ENCODE results near the gene CYSLTR2. TPM values are rescaled to one million over a fixed set of nuclear protein-coding genes. Genes with fewer than 3 reads are reported as not detected.

The CYSLTR2 gene, protein sequence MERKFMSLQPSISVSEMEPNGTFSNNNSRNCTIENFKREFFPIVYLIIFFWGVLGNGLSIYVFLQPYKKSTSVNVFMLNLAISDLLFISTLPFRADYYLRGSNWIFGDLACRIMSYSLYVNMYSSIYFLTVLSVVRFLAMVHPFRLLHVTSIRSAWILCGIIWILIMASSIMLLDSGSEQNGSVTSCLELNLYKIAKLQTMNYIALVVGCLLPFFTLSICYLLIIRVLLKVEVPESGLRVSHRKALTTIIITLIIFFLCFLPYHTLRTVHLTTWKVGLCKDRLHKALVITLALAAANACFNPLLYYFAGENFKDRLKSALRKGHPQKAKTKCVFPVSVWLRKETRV
- total RNA-seq = 10 to 100 TPM in 8 of 9 donors, under 1 TPM in 1; 0.50 to 41.6 (median 19.1) TPM
- polyA plus RNA-seq = 1 to 10 TPM; 1.9 to 8.3 (median 7.7) TPM
- long read RNA-seq, donor 1 = 0 reads
- long read RNA-seq, donor 2 = 0 reads
- long read RNA-seq, donor 3, full-length matches to known transcripts = 1 of 1 reads
- long read RNA-seq, donor 3, partial matches to known transcripts = 0 of 1 reads
- long read RNA-seq, donor 3, other reads (novel, unspliced or antisense) = 0 of 1 reads
- long read RNA-seq, donor 4, partial matches to known transcripts = 0 of 8 reads
- long read RNA-seq, donor 4, other reads (novel, unspliced or antisense) = 4 of 8 reads
- long read RNA-seq, donor 5, full-length matches to known transcripts = 1 of 1 reads
- long read RNA-seq, donor 5, partial matches to known transcripts = 0 of 1 reads
- long read RNA-seq, donor 5, other reads (novel, unspliced or antisense) = 0 of 1 reads
- long read RNA-seq, donor 6, full-length matches to known transcripts = 2 of 4 reads
- long read RNA-seq, donor 6, partial matches to known transcripts = 0 of 4 reads
- long read RNA-seq, donor 6, other reads (novel, unspliced or antisense) = 2 of 4 reads
- long read RNA-seq, donor 7 = 0 reads
- long read RNA-seq, donor 8, full-length matches to known transcripts = 1 of 1 reads
- long read RNA-seq, donor 8, partial matches to known transcripts = 0 of 1 reads
- long read RNA-seq, donor 8, other reads (novel, unspliced or antisense) = 0 of 1 reads
- long read RNA-seq, donor 9 = 0 reads
- long read RNA-seq, donor 10 = 0 reads

DNA sequence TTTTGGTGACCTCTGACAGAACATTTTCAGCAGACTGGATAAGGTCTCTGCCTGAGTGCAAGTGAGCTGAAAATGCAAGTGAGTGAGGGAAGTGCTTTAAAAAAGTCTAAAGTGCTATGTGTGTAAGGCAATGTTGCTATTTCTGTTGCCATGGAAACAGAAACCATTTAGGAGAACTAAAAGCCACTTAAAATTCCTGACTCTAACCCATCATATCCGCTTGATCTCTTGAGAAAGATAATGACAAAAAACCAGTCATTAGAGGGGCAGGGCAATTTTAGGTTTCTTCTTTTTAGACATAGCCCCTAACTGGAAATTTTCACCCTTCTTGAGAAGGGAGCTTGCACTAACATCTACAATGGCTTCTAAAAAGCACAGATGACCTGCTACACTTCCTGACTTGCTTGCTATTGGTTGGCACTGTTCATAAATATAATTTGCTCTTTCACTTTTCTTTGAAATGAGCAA lies at the start of gene CYSLTR2:
Gene CYSLTR2, plus strand, starts transcription at position 458 of the 468 bp plus-strand sequence. CDS start 52,889 bp downstream, outside the sequence.
- WGBS, 4 donors = 43 to 65% (median 54%) methylated on average over 1 of the region's 1 CpG
- H3K9me3 ChIP-seq (replicated peaks in 1 of 3) = no peaks in the 10 kb centered on the region
- peak within 1 kb of the TSS in 1 of 4 donors; percentile 11 for H3K4me3 ChIP-seq
- no peaks in the 10 kb centered on the region for H3K36me3 ChIP-seq (replicated peaks in 1 of 2)
- H3K4me1 ChIP-seq (replicated peaks in 1 of 2) = peaks cover 14 to 33% of the 10 kb centered on the region in 2 donors
- no peaks in the 10 kb centered on the region for H3K27me3 ChIP-seq
- H3K27ac ChIP-seq = peak within 1 kb of the TSS in 3 of 5 donors; percentile 6 to 54 (median 43)
- TF ChIP-seq, protein P1, sequence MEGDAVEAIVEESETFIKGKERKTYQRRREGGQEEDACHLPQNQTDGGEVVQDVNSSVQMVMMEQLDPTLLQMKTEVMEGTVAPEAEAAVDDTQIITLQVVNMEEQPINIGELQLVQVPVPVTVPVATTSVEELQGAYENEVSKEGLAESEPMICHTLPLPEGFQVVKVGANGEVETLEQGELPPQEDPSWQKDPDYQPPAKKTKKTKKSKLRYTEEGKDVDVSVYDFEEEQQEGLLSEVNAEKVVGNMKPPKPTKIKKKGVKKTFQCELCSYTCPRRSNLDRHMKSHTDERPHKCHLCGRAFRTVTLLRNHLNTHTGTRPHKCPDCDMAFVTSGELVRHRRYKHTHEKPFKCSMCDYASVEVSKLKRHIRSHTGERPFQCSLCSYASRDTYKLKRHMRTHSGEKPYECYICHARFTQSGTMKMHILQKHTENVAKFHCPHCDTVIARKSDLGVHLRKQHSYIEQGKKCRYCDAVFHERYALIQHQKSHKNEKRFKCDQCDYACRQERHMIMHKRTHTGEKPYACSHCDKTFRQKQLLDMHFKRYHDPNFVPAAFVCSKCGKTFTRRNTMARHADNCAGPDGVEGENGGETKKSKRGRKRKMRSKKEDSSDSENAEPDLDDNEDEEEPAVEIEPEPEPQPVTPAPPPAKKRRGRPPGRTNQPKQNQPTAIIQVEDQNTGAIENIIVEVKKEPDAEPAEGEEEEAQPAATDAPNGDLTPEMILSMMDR (IDR thresholded peaks at IDR 0.05) = no peak
- no peak for TF ChIP-seq POLR2A (IDR thresholded peaks at IDR 0.05)
- intact Hi-C loops (cut with DNase I) = no loop called here
- no peak for DNase-seq

DNA sequence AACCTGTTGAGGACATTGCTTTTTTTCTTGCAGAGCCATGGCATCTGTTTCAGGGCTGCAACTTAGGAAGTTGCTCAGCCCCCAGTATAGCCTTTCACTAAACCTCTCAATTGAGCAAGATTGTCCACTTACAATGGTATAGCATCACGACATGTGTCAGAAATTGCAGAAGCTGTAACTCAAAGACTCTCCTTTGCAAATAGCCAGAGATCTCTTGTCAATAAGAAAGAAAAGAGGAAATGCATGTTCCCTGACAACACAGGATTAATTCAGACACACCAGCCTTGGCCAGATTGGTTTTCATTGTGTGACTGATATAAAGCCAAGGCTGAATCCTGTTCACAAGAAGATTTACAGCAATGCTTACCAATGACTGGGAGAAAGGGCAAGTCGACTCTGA lies 38.7 kb upstream of the CYSLTR2 start:
- intact Hi-C loops (cut with DNase I) = loop anchor here in 1 of 2 donors (10.0 kb wide), 1 partner anchor 130 kb away; no protein-coding TSS in a partner anchor
- Histone ChIP-seq H3K27me3 (no peaks in the 10 kb centered on the region), H3K36me3 (replicated peaks in 1 of 2) (no peaks in the 10 kb centered on the region), H3K4me3 (no peak overlapping the region), H3K27ac (no peak overlapping the region), H3K9me3 (replicated peaks in 1 of 3) (no peaks in the 10 kb centered on the region), H3K4me1 (replicated peaks in 1 of 2) (peaks cover 0 to 12% of the 10 kb centered on the region in 2 donors)
- TF ChIP-seq, protein P1 (IDR thresholded peaks at IDR 0.05) = no peak
- no peak for TF ChIP-seq POLR2A (IDR thresholded peaks at IDR 0.05)
- DNase-seq = peak in 1 of 7 donors; percentile 29
- WGBS, 4 donors = 24 to 35% (median 31%) methylated on average over 2 of the region's 2 CpGs

DNA sequence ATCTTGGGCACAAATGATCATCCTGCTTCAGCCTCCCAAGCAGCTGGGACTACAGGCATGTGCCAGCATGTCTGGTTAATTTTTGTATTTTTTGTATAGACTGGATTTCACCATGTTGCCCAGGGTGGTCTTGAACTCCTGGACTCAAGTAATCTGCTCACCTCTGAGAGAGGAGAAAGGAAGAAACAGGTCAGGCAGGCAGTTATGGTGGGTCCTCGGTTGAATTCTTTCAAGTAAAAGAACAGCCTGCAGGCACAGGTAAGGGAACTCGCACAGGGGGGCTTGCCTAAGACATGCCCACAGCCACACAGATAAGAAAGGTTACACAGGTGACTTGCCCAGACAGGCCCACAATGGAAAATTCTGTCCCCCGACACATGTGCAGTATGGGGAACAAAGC lies 34.8 kb upstream of the CYSLTR2 start:
- WGBS, 4 donors = 84 to 97% (median 94%) methylated on average over 3 of the region's 3 CpGs
- intact Hi-C loops (cut with DNase I) = loop anchor here in 1 of 2 donors (10.0 kb wide), 1 partner anchor 126 kb away; no protein-coding TSS in a partner anchor
- Histone ChIP-seq H3K27me3 (no peaks in the 10 kb centered on the region), H3K36me3 (replicated peaks in 1 of 2) (no peaks in the 10 kb centered on the region), H3K4me1 (replicated peaks in 1 of 2) (peaks cover 0 to 12% of the 10 kb centered on the region in 2 donors), H3K27ac (no peak overlapping the region), H3K9me3 (replicated peaks in 1 of 3) (no peaks in the 10 kb centered on the region), H3K4me3 (no peak overlapping the region)
- TF ChIP-seq, protein P1 (IDR thresholded peaks at IDR 0.05) = no peak
- DNase-seq = no peak

Measured in adrenal gland (tissue), 19 donors.